HCT116 (cell line): Measurements from ENCODE around the gene ADIPOR1. TPM values are rescaled to one million over a fixed set of nuclear protein-coding genes. Genes with fewer than 3 reads are reported as not detected.

ENCODE experiments used
- ATAC-seq: fragments of 200-7000 bp; cut with Tn5 transposase; 2 replicates; pipeline ENCODE4 v1.9.1; 2020; ENCODE audit warnings: mild to moderate bottlenecking, moderate library complexity
- BruUV-seq: library from RNA; stranded (reverse); fragments of 400-500 nt; replicated peaks from 2 replicates; lab custom pipeline; 2021; lab: Mats Ljungman, UMichigan
- CTCF ChIA-PET: fragments of 300-600 bp; sonication (Branson Sonifier 250); formaldehyde crosslinking; loops from one replicate; lab custom pipeline; 2021; ENCODE audit warnings: antibody characterized with exemption; lab: Charles Lee
- POLR2A ChIA-PET: fragments of 300-600, 350-600 bp; sonication (Branson Sonifier 250); formaldehyde crosslinking; loops from one replicate; lab custom pipeline; 2021; ENCODE audit warnings: antibody characterized with exemption; lab: Charles Lee
- RAD21 ChIA-PET, 2 experiments: fragments of 300-600 bp; sonication (Branson Sonifier 250); formaldehyde crosslinking; loops; one replicate each; lab custom pipeline; 2023; ENCODE audit warnings: low total read pairs in 2 of 2; ENCODE audit not compliant: uncharacterized antibody in 2 of 2, unreplicated experiment in 2 of 2, low non-redundant PET in 1 of 2; lab: Charles Lee
- DNase-seq: peaks from one replicate; pipeline ENCODE4 v3.0.0-alpha.2; 2010; ENCODE audit warnings: low read depth, low spot score
- H2AFZ ChIP-seq: fragments of 200-600 bp; shearing (Covaris generic), sonication (generic); 2 replicates; pipeline ENCODE4 v1.6.1; 2017; ENCODE audit warnings: low read depth, mixed run types, mixed read lengths, antibody characterized with exemption, low read length; ENCODE audit not compliant: poor library complexity, severe bottlenecking
- H3K27ac ChIP-seq: 2 replicates; pipeline ENCODE4 v1.5.1; 2012; ENCODE audit warnings: low read depth, low read length
- H3K27me3 ChIP-seq: fragments of 200-600 bp; sonication (generic); 2 replicates; pipeline ENCODE4 v1.6.1; 2016; ENCODE audit warnings: mixed run types, low read length, mixed read lengths; ENCODE audit not compliant: insufficient read depth
- H3K36me3 ChIP-seq, 2 experiments: fragments of 200-500 bp in 1 of 2; fragments of 200-600 bp in 1 of 2; sonication (Bioruptor generic) in 1 of 2; sonication (generic) in 1 of 2; 2 replicates each; pipeline versions ENCODE4 v1.5.1 to v1.6.1; 2014 to 2016; ENCODE audit warnings: low read length in 2 of 2, inconsistent platforms in 1 of 2, mixed read lengths in 1 of 2, mixed run types in 1 of 2; ENCODE audit not compliant: insufficient read depth in 2 of 2, control insufficient read depth in 1 of 2
- H3K4me1 ChIP-seq, 2 experiments: fragments of 200-600 bp in 1 of 2; sonication (generic) in 1 of 2; 2 replicates each; pipeline versions ENCODE4 v1.5.1 to v1.6.1; 2012 to 2017; ENCODE audit warnings: low read length in 2 of 2, inconsistent platforms in 1 of 2, mild to moderate bottlenecking in 1 of 2, mixed read lengths in 1 of 2, mixed run types in 1 of 2, moderate library complexity in 1 of 2; ENCODE audit not compliant: insufficient read depth in 2 of 2, control insufficient read depth in 1 of 2
- H3K4me2 ChIP-seq: fragments of 200-600 bp; sonication (generic); 2 replicates; pipeline ENCODE4 v1.6.1; 2017; ENCODE audit warnings: mixed run types, low read length, mixed read lengths
- H3K4me3 ChIP-seq, 2 experiments: fragments of 200-600 bp in 1 of 2; sonication (generic) in 1 of 2; replicated peaks in 1 of 2; 2 replicates each; pipeline ENCODE4 v1.5.1; 2011 to 2016; ENCODE audit warnings: low read length in 2 of 2, control low read depth in 1 of 2, low read depth in 1 of 2, mild to moderate bottlenecking in 1 of 2, mixed read lengths in 1 of 2, mixed run types in 1 of 2
- H3K79me2 ChIP-seq: fragments of 200-600 bp; sonication (generic); 2 replicates; pipeline ENCODE4 v1.6.1; 2017; ENCODE audit warnings: mild to moderate bottlenecking, mixed run types, low read length, moderate library complexity, mixed read lengths; ENCODE audit not compliant: insufficient read depth
- H3K9ac ChIP-seq: fragments of 200-600 bp; sonication (generic); 2 replicates; pipeline ENCODE4 v1.6.1; 2016; ENCODE audit warnings: low read length, mixed read lengths
- H3K9me2 ChIP-seq: fragments of 200-600 bp; sonication (generic), shearing (Covaris generic); 2 replicates; pipeline ENCODE4 v1.6.1; 2017; ENCODE audit warnings: mixed run types, mild to moderate bottlenecking, moderate library complexity; ENCODE audit not compliant: insufficient read depth
- H3K9me3 ChIP-seq, 2 experiments: fragments of 200-500 bp in 1 of 2; fragments of 200-600 bp in 1 of 2; sonication (Bioruptor generic) in 1 of 2; sonication (generic) in 1 of 2; 2 replicates each; pipeline ENCODE4 v1.6.1; 2014 to 2017; ENCODE audit warnings: low read length in 2 of 2, mixed read lengths in 2 of 2, inconsistent platforms in 1 of 2, low read depth in 1 of 2, mild to moderate bottlenecking in 1 of 2, mixed run types in 1 of 2, moderate library complexity in 1 of 2; ENCODE audit not compliant: control insufficient read depth in 1 of 2, insufficient read depth in 1 of 2
- H4K20me1 ChIP-seq: fragments of 200-600 bp; sonication (generic), shearing (Covaris generic); 2 replicates; pipeline ENCODE4 v1.6.1; 2017; ENCODE audit warnings: mixed run types, mild to moderate bottlenecking, moderate library complexity; ENCODE audit not compliant: insufficient read depth
- ATF3 ChIP-seq: IDR thresholded peaks from 2 replicates; pipeline ENCODE4 v1.6.1; 2012
- CBX3 ChIP-seq: IDR thresholded peaks from 2 replicates; pipeline ENCODE4 v1.6.1; 2012; ENCODE audit warnings: low read depth
- CEBPB ChIP-seq: IDR thresholded peaks from 2 replicates; pipeline ENCODE4 v1.6.1; 2012; ENCODE audit warnings: low read depth
- CTCF ChIP-seq, 3 experiments: fragments of 200-600 bp in 1 of 3; sonication (generic) in 1 of 3; IDR thresholded peaks in 2 of 3; conservative IDR thresholded peaks in 1 of 3; 2 replicates each; pipeline ENCODE4 v1.5.1; 2012 to 2017; ENCODE audit warnings: low read depth in 2 of 3, low read length in 2 of 3, antibody characterized with exemption in 1 of 3, borderline replicate concordance in 1 of 3, control low read depth in 1 of 3, mild to moderate bottlenecking in 1 of 3, mixed read lengths in 1 of 3, mixed run types in 1 of 3, moderate library complexity in 1 of 3; ENCODE audit not compliant: insufficient read depth in 1 of 3
- FOSL1 ChIP-seq: IDR thresholded peaks from 2 replicates; pipeline ENCODE4 v1.6.1; 2012; ENCODE audit warnings: low read depth
- POLR2AphosphoS5 ChIP-seq: IDR thresholded peaks from 2 replicates; pipeline ENCODE4 v1.6.1; 2011; ENCODE audit warnings: mild to moderate bottlenecking, low read depth, low read length, moderate library complexity
- RAD21 ChIP-seq: IDR thresholded peaks from 2 replicates; pipeline ENCODE4 v1.6.1; 2012; ENCODE audit warnings: low read depth, mild to moderate bottlenecking
- REST ChIP-seq: IDR thresholded peaks from 2 replicates; pipeline ENCODE4 v1.6.1; 2012; ENCODE audit warnings: low read depth
- YY1 ChIP-seq: IDR thresholded peaks from 2 replicates; pipeline ENCODE4 v1.6.1; 2011; ENCODE audit warnings: low read length, low read depth, moderate library complexity, mild to moderate bottlenecking; ENCODE audit not compliant: insufficient replicate concordance; ENCODE audit errors: extremely low read depth
- ZBTB33 ChIP-seq: IDR thresholded peaks from 2 replicates; pipeline ENCODE4 v1.6.1; 2011; ENCODE audit warnings: mild to moderate bottlenecking, low read length, moderate library complexity; ENCODE audit not compliant: insufficient replicate concordance; ENCODE audit errors: extremely low read depth
- intact Hi-C: fragments of 100-400 bp; cut with micrococcal nuclease; formaldehyde crosslinking; loops from 2 replicates; pipeline ENCODE4 v1.10.0; 2022
- total RNA-seq: library from RNA; stranded (reverse); gene quantifications from one replicate; pipeline ENCODE4 v1.2.1, GENCODE V29; 2021; ENCODE audit not compliant: unreplicated experiment

The ADIPOR1 gene
- total RNA-seq, 1 experiment from 2014 or later, result 89.8 TPM

- Histone ChIP-seq H2AFZ (no peak overlapping the region), H3K4me2 (no peak overlapping the region), H3K36me3 (no peaks in the 10 kb centered on the region), H3K9me3 (no peaks in the 10 kb centered on the region), H3K9me2 (no peaks in the 10 kb centered on the region), H3K79me2 (no peaks in the 10 kb centered on the region), H3K27ac (no peak overlapping the region), H3K9ac (no peak overlapping the region), H4K20me1 (no peaks in the 10 kb centered on the region), H3K27me3 (peaks cover 13% of the 10 kb centered on the region), H3K4me3 (no peak overlapping the region), H3K4me1 (no peaks in the 10 kb centered on the region)
- intact Hi-C loops, result no loop called here
- CTCF ChIA-PET, result no interaction called here
- ATAC-seq (no peak), DNase-seq (no peak)
- RAD21 ChIA-PET, result no interaction called here
- TF ChIP-seq YY1 (no peak), CBX3 (no peak), ATF3 (no peak), RAD21 (no peak), ZBTB33 (no peak), FOSL1 (no peak), POLR2AphosphoS5 (no peak), CEBPB (no peak), CTCF (IDR thresholded peaks at IDR 0.05 in 2 of 3, conservative IDR thresholded peaks at IDR 0.05 in 1 of 3; ENCODE audit: borderline replicate concordance in 1 of 3, insufficient read depth in 1 of 3, low read depth in 2 of 3, low read length in 2 of 3) (no peak), REST (no peak)
- no TSS peak for BruUV-seq
- POLR2A ChIA-PET, result no interaction called here
Measured at GRCh38 chr1:202976633-202977032, 18.5 kb upstream of the ADIPOR1 start.
